HepG2 (cell line): Measurements from ENCODE around the gene NLRC5. TPM values are rescaled to one million over a fixed set of nuclear protein-coding genes. Genes with fewer than 3 reads are reported as not detected.
A peak's percentile ranks its signal among the peaks of the same experiment; 100 is the strongest.

Source experiments
- AHR ChIP-seq: IDR thresholded peaks from 2 replicates; pipeline ENCODE4 v1.6.1; 2018; ENCODE audit warnings: missing genetic modification reagents, missing compliant biosample characterization
- BHLHE40 ChIP-seq: IDR thresholded peaks from 2 replicates; pipeline ENCODE4 v1.6.1; 2011; ENCODE audit warnings: low read length, improper control_type of control experiment
- HHEX ChIP-seq: IDR thresholded peaks from 2 replicates; pipeline ENCODE4 v1.6.1; 2016; ENCODE audit warnings: control low read depth
- KAT8 ChIP-seq: IDR thresholded peaks from 2 replicates; pipeline ENCODE4 v1.6.1; 2016; ENCODE audit warnings: missing genetic modification reagents, missing compliant biosample characterization
- MAF1 ChIP-seq: sonication (generic); formaldehyde crosslinking; IDR thresholded peaks from 2 replicates; pipeline ENCODE4 v1.5.0; 2020; ENCODE audit warnings: missing genetic modification reagents, borderline replicate concordance
- NCOA1 ChIP-seq: sonication (generic); formaldehyde crosslinking; IDR thresholded peaks from 2 replicates; pipeline ENCODE4 v1.9.0; 2021; ENCODE audit warnings: missing genetic modification reagents
- RORA ChIP-seq: sonication (generic); formaldehyde crosslinking; IDR thresholded peaks from 2 replicates; pipeline ENCODE4 v1.5.0; 2020; ENCODE audit warnings: mild to moderate bottlenecking, missing genetic modification reagents, moderate library complexity
- STAG1 ChIP-seq: sonication (generic); formaldehyde crosslinking; IDR thresholded peaks from 2 replicates; pipeline ENCODE4 v1.4.0; 2020; ENCODE audit warnings: missing genetic modification reagents
- TAF15 ChIP-seq: fragments of 200-400 bp; formaldehyde crosslinking; IDR thresholded peaks from one replicate; pipeline ENCODE4 v1.6.1; 2018; ENCODE audit warnings: mild to moderate bottlenecking, low read depth, low read length; ENCODE audit not compliant: poor library complexity, severe bottlenecking
- TBL1XR1 ChIP-seq: fragments of 150-350 bp; IDR thresholded peaks from 2 replicates; pipeline ENCODE4 v1.6.1; 2014; ENCODE audit warnings: borderline replicate concordance, low read length; ENCODE audit not compliant: partially characterized antibody
- TBX3 ChIP-seq: fragments of 450-650 bp; IDR thresholded peaks from 2 replicates; pipeline ENCODE4 v1.6.1; 2017; ENCODE audit warnings: antibody characterized with exemption, mild to moderate bottlenecking, inconsistent platforms, borderline replicate concordance
- ZFY ChIP-seq: sonication (generic); formaldehyde crosslinking; IDR thresholded peaks from 2 replicates; pipeline ENCODE4 v1.4.0; 2020; ENCODE audit warnings: missing genetic modification reagents
- ZNF17 ChIP-seq: sonication (generic); formaldehyde crosslinking; IDR thresholded peaks from 2 replicates; pipeline ENCODE4 v1.5.0; 2020; ENCODE audit warnings: mild to moderate bottlenecking, missing genetic modification reagents
- ZNF253 ChIP-seq: sonication (generic); formaldehyde crosslinking; IDR thresholded peaks from 2 replicates; pipeline ENCODE4 v1.8.0; 2022; ENCODE audit warnings: mild to moderate bottlenecking, missing genetic modification reagents, borderline replicate concordance
- ZNF460 ChIP-seq: sonication (generic); formaldehyde crosslinking; IDR thresholded peaks from 2 replicates; pipeline ENCODE4 v1.5.1; 2020; ENCODE audit warnings: missing genetic modification reagents, mild to moderate bottlenecking, borderline replicate concordance
- ZNF629 ChIP-seq: sonication (generic); formaldehyde crosslinking; conservative IDR thresholded peaks from 2 replicates; pipeline ENCODE4 v1.5.0; 2020; ENCODE audit warnings: missing genetic modification reagents
- ZNF747 ChIP-seq: sonication (generic); formaldehyde crosslinking; IDR thresholded peaks from 2 replicates; pipeline ENCODE4 v1.8.1; 2023; ENCODE audit warnings: missing genetic modification reagents, mild to moderate bottlenecking, borderline replicate concordance
- ZNF776 ChIP-seq: sonication (generic); formaldehyde crosslinking; IDR thresholded peaks from 2 replicates; pipeline ENCODE4 v1.4.0; 2020; ENCODE audit warnings: mild to moderate bottlenecking, missing genetic modification reagents
- ZNF878 ChIP-seq: sonication (generic); formaldehyde crosslinking; IDR thresholded peaks from 2 replicates; pipeline ENCODE4 v1.8.1; 2023; ENCODE audit warnings: mild to moderate bottlenecking, missing genetic modification reagents, moderate library complexity
- polyA plus RNA-seq, 8 experiments: library from polyadenylated mRNA; depleted of rRNA in 3 of 8; stranded (reverse) in 7 of 8; unstranded in 1 of 8; fragments of >200 nt; fragmentation: Illumina TruSeq in 4 of 8; extraction: Trizol in 4 of 8; gene quantifications; 2 replicates each; pipeline versions ENCODE4 v1.2.1 to v1.2.3, GENCODE V29; 2011 to 2016; ENCODE audit warnings: low read depth in 4 of 8, missing spikeins in 1 of 8, mixed read lengths in 1 of 8; ENCODE audit not compliant: insufficient read depth in 1 of 8
- total RNA-seq, 5 experiments: library from RNA; depleted of rRNA; stranded (reverse); fragments of >200 nt; fragmentation: Illumina TruSeq; extraction: Trizol; gene quantifications; 2 replicates each; pipeline ENCODE4 v1.2.3, GENCODE V29; 2016; ENCODE audit warnings: low read depth in 1 of 5
- TF ChIP-seq, protein P1 (sequence below): IDR thresholded peaks from 2 replicates; pipeline ENCODE4 v1.6.1; 2016; ENCODE audit warnings: low read depth
- TF ChIP-seq, protein P2 (sequence below): sonication (generic); formaldehyde crosslinking; conservative IDR thresholded peaks from 2 replicates; pipeline ENCODE4 v1.8.0; 2022; ENCODE audit warnings: low read depth, missing genetic modification reagents
- TF ChIP-seq, protein P3 (sequence below): sonication (generic); formaldehyde crosslinking; IDR thresholded peaks from 2 replicates; pipeline ENCODE4 v1.4.0; 2020; ENCODE audit warnings: mild to moderate bottlenecking, missing genetic modification reagents

Gene NLRC5
- total and polyA plus RNA-seq, 2 of the 13 experiments (the other 11 are each of a cell fraction or from before 2014, with no cell fraction given): 6.3 to 12.7 TPM

DNA sequence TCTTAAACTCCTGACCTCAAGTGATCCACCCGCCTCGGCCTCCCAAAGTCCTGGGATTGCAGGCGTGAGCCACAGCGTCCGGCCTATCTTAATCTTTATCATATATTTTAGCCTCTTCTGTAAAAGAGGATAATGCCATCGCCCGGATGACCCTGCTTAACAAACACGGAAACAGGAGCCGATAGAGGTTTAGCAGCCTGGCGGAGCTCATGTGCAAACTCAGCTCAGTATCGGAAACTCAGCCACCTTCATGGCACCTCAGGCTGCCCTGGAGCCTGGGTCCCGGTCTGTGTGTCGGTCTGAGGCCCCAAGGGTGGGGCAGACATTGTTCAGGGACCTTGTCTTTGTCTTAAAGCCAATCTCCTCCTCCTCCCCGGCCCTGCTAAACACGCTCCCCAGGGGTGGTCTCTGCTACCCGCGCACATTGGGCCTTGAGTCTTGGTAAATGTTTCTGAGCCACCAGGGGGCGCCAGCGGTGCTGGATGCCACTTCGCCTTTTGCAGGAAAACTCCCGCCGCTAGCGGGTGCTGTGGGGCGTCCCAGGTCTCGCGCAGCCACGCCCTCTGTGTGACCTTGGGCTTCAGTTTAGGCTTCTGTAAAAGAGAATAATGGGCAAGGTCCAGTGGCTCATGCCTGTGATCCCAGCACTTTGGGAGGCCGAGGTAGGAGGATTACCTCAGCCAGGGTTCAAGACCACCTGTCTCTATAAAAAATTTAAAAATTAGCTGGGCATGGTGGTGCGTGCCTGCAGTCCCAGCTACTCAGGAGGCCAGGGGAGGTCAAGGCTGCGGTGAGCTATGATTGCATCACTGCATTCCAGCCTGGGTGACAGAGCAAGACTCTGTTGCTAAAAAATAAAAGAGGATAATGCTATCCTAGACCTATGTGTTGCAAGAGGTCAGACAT lies 24.9 kb upstream of the NLRC5 start (continued):
- TF ChIP-seq, protein P1, sequence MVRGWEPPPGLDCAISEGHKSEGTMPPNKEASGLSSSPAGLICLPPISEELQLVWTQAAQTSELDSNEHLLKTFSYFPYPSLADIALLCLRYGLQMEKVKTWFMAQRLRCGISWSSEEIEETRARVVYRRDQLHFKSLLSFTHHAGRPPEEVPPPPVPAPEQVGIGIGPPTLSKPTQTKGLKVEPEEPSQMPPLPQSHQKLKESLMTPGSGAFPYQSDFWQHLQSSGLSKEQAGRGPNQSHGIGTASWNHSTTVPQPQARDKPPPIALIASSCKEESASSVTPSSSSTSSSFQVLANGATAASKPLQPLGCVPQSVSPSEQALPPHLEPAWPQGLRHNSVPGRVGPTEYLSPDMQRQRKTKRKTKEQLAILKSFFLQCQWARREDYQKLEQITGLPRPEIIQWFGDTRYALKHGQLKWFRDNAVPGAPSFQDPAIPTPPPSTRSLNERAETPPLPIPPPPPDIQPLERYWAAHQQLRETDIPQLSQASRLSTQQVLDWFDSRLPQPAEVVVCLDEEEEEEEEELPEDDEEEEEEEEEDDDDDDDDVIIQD (CRISPR knock-in tag): no peak; the same call in 1 of the 2 replicates
- TF ChIP-seq ZNF878 (CRISPR knock-in tag) (peak; percentile 87), TBL1XR1 (no peak), STAG1 (peak; percentile 86), ZNF460 (peak; percentile 99), TBX3 (no peak), ZNF253 (CRISPR knock-in tag) (no peak), ZNF747 (peak; percentile 79; the same call in 1 of the 2 replicates), BHLHE40 (no peak; the same call in 1 of the 2 replicates), MAF1 (CRISPR knock-in tag) (no peak), NCOA1 (no peak), ZNF629 (CRISPR knock-in tag) (peak; percentile 39), HHEX (CRISPR knock-in tag) (peak; percentile 61), AHR (CRISPR knock-in tag) (peak; percentile 98; the same call in 1 of the 2 replicates), TAF15 (no peak), ZNF776 (0 out of 2 replicates have a peak, but pooled peaks have one; percentile 34), KAT8 (CRISPR knock-in tag) (no peak), ZNF17 (CRISPR knock-in tag) (no peak), ZFY (CRISPR knock-in tag) (peak; percentile 50), RORA (CRISPR knock-in tag) (no peak; the same call in 1 of the 2 replicates)
- TF ChIP-seq, protein P2, sequence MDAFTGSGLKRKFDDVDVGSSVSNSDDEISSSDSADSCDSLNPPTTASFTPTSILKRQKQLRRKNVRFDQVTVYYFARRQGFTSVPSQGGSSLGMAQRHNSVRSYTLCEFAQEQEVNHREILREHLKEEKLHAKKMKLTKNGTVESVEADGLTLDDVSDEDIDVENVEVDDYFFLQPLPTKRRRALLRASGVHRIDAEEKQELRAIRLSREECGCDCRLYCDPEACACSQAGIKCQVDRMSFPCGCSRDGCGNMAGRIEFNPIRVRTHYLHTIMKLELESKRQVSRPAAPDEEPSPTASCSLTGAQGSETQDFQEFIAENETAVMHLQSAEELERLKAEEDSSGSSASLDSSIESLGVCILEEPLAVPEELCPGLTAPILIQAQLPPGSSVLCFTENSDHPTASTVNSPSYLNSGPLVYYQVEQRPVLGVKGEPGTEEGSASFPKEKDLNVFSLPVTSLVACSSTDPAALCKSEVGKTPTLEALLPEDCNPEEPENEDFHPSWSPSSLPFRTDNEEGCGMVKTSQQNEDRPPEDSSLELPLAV: no peak
- TF ChIP-seq, protein P3, sequence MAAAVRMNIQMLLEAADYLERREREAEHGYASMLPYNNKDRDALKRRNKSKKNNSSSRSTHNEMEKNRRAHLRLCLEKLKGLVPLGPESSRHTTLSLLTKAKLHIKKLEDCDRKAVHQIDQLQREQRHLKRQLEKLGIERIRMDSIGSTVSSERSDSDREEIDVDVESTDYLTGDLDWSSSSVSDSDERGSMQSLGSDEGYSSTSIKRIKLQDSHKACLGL (CRISPR knock-in tag): 0 out of 2 replicates have a peak, but pooled peaks have one; percentile 32
